ENCODE measurements around the gene RPS16. TPM values are rescaled to one million over a fixed set of nuclear protein-coding genes. Genes with fewer than 3 reads are reported as not detected.

RPS16 gene
- total and polyA plus RNA-seq, 2 donors (not counting 1 experiment from before 2014, with no cell fraction given), result 3,910 to 6,448 TPM

DNA sequence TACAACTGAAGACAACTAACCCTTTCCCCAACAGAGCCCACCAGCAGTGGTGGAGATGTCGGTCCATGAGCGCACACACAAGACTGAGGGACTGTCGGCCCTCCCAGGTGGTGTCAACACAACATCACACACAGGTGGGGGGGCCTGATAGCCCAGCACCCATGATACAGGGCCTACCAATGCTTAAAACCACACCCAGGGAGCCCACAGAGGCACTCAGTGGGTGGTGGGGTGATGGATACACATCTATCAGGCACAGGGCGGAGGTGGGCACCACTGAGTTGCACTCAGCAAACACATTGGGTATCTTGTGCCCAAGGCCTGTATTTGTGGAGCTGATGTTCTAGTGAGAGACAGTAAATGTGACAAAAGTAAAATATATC, 36.1 kb downstream of the RPS16 start:
- no peak overlapping the region for H3K9ac ChIP-seq (ENCODE audit: low read length)
- peak overlapping the region; percentile 42 to 100 for H3K27ac ChIP-seq (ENCODE audit: low read length in 2 of 2)
- ATAC-seq (ENCODE audit: low read depth), result no peak
- H3K27me3 ChIP-seq (replicated peaks in 1 of 4; ENCODE audit: control extremely low read depth in 1 of 4, control insufficient read depth in 3 of 4, insufficient read depth in 4 of 4, low read length in 3 of 4), result no peaks in the 10 kb centered on the region
- peaks cover 68% of the 10 kb centered on the region for H3K4me1 Mint-ChIP-seq
- peak overlapping the region; percentile 81 for H3K4me3 Mint-ChIP-seq
- H4K20me1 ChIP-seq (ENCODE audit: control insufficient read depth, insufficient read depth, low read length, poor library complexity, severe bottlenecking), result peaks cover 8% of the 10 kb centered on the region
- H3K36me3 ChIP-seq (replicated peaks in 1 of 2; ENCODE audit: control extremely low read depth in 1 of 2, control insufficient read depth in 1 of 2, extremely low read depth in 1 of 2, insufficient read depth in 2 of 2, low read length in 1 of 2), result peaks cover 0 to 23% of the 10 kb centered on the region in 2 experiments
- no peak for DNase-seq
- ChIA-PET POLR2A (interaction anchor here (1.1 to 8.8 kb wide), 5 partner anchors 8 to 36 kb away, joined by 4 to 74 read pairs (median 67); partner anchors contain the start of genes MED29, PAF1, PLEKHG2 and RPS16), CTCF (interaction anchor here (0.9 to 8.9 kb wide), 5 partner anchors 8 to 36 kb away, joined by 3 to 260 read pairs (median 28); partner anchors contain the start of genes MED29, PLEKHG2 and RPS16)
- peaks cover 0 to 17% (median 0%) of the 10 kb centered on the region in 3 donors for H3K9me3 ChIP-seq (ENCODE audit: control extremely low read depth in 1 of 3, control insufficient read depth in 2 of 3, insufficient read depth in 1 of 3, low read length in 2 of 3)
- H3K79me2 ChIP-seq (ENCODE audit: control insufficient read depth, insufficient read depth, low read length), result peaks cover 63% of the 10 kb centered on the region
- 100% methylated on average over 1 of the region's 4 CpGs for WGBS (ENCODE audit: insufficient coverage)
- no peak for TF ChIP-seq CTCF (IDR thresholded peaks at IDR 0.05)
- TF ChIP-seq EZH2 (IDR thresholded peaks at IDR 0.05; ENCODE audit: borderline replicate concordance, insufficient read depth, low read depth, low read length, poor library complexity, severe bottlenecking), result no peak
- no peaks in the 10 kb centered on the region for H3K27me3 Mint-ChIP-seq
- intact Hi-C loops (cut with micrococcal nuclease), result loop anchor here (10.0 kb wide), 1 partner anchor 535 kb away; no protein-coding TSS in a partner anchor
- no peak overlapping the region for H3K4me3 ChIP-seq (ENCODE audit: control extremely low read depth in 1 of 5, extremely low read depth in 1 of 5, insufficient read depth in 1 of 5, low read depth in 2 of 5, low read length in 4 of 5)
- H3K4me2 ChIP-seq (replicated peaks; ENCODE audit: low read depth, low read length, poor library complexity, severe bottlenecking), result peak overlapping the region; percentile 32
- no peak overlapping the region for H2AFZ ChIP-seq (ENCODE audit: insufficient read depth, low read depth, low read length, poor library complexity, severe bottlenecking)
- H3K9me3 Mint-ChIP-seq (ENCODE audit: insufficient read depth), result no peaks in the 10 kb centered on the region
- peaks cover 59 to 74% of the 10 kb centered on the region in 2 donors for H3K4me1 ChIP-seq (ENCODE audit: control insufficient read depth in 2 of 2, insufficient read depth in 2 of 2, low read length in 2 of 2)
- H3K27ac Mint-ChIP-seq, result peak overlapping the region; percentile 96

GRCh38 chr19:39398297-39398864, 37.4 kb downstream of the RPS16 start:
- CTCF ChIA-PET, result interaction anchor here (0.8 to 8.9 kb wide), 17 partner anchors 7 to 286 kb away, joined by 3 to 260 read pairs (median 7); partner anchors contain the start of genes PLEKHG2, RPS16, SAMD4B and ZFP36
- DNase-seq (peak; percentile 67), ATAC-seq (ENCODE audit: low read depth) (no peak)
- Histone ChIP-seq H3K4me3 (ENCODE audit: control extremely low read depth in 1 of 5, extremely low read depth in 1 of 5, insufficient read depth in 1 of 5, low read depth in 2 of 5, low read length in 4 of 5) (peak overlapping the region in 2 of 5 experiments; percentile 12 to 14), H3K27me3 (replicated peaks in 1 of 4; ENCODE audit: control extremely low read depth in 1 of 4, control insufficient read depth in 3 of 4, insufficient read depth in 4 of 4, low read length in 3 of 4) (no peaks in the 10 kb centered on the region), H3K79me2 (ENCODE audit: control insufficient read depth, insufficient read depth, low read length) (peaks cover 69% of the 10 kb centered on the region), H3K4me2 (replicated peaks; ENCODE audit: low read depth, low read length, poor library complexity, severe bottlenecking) (peak overlapping the region; percentile 60), H3K4me1 (ENCODE audit: control insufficient read depth in 2 of 2, insufficient read depth in 2 of 2, low read length in 2 of 2) (peaks cover 52 to 64% of the 10 kb centered on the region in 2 donors), H2AFZ (ENCODE audit: insufficient read depth, low read depth, low read length, poor library complexity, severe bottlenecking) (no peak overlapping the region), H3K9me3 (ENCODE audit: control extremely low read depth in 1 of 3, control insufficient read depth in 2 of 3, insufficient read depth in 1 of 3, low read length in 2 of 3) (peaks cover 0 to 17% (median 0%) of the 10 kb centered on the region in 3 donors), H3K9ac (ENCODE audit: low read length) (peak overlapping the region; percentile 29), H3K27ac (ENCODE audit: low read length in 2 of 2) (peak overlapping the region; percentile 90 to 100), H4K20me1 (ENCODE audit: control insufficient read depth, insufficient read depth, low read length, poor library complexity, severe bottlenecking) (peaks cover 18% of the 10 kb centered on the region), H3K36me3 (replicated peaks in 1 of 2; ENCODE audit: control extremely low read depth in 1 of 2, control insufficient read depth in 1 of 2, extremely low read depth in 1 of 2, insufficient read depth in 2 of 2, low read length in 1 of 2) (peaks cover 0 to 32% of the 10 kb centered on the region in 2 experiments)
- WGBS (ENCODE audit: insufficient coverage), result 41% methylated on average over 11 of the region's 11 CpGs
- Mint-ChIP-seq H3K4me3 (peak overlapping the region; percentile 70), H3K27ac (peak overlapping the region; percentile 96), H3K9me3 (ENCODE audit: insufficient read depth) (no peaks in the 10 kb centered on the region), H3K4me1 (peaks cover 66% of the 10 kb centered on the region), H3K27me3 (no peaks in the 10 kb centered on the region)
- intact Hi-C loops (cut with micrococcal nuclease), result loop anchor here (1.0 kb wide), 1 partner anchor 47 kb away; the partner anchor contains the start of gene SUPT5H
- POLR2A ChIA-PET, result interaction anchor here (0.6 to 4.1 kb wide), 8 partner anchors 10 to 272 kb away, joined by 3 to 67 read pairs (median 5); partner anchors contain the start of genes PAK4, PLEKHG2, RPS16 and SAMD4B
- TF ChIP-seq CTCF (IDR thresholded peaks at IDR 0.05) (no peak), EZH2 (IDR thresholded peaks at IDR 0.05; ENCODE audit: borderline replicate concordance, insufficient read depth, low read depth, low read length, poor library complexity, severe bottlenecking) (no peak)
